GM12892 (cell line): ENCODE results near the gene CFDP1.

Experiments
- POLR2A ChIP-seq: IDR thresholded peaks from 2 replicates; pipeline ENCODE4 v1.6.1; 2011; ENCODE audit warnings: low read depth, low read length, control low read depth
- POLR2AphosphoS5 ChIP-seq: IDR thresholded peaks from 2 replicates; pipeline ENCODE4 v1.6.1; 2011; ENCODE audit warnings: low read depth, low read length, control low read depth
- TAF1 ChIP-seq: IDR thresholded peaks from 2 replicates; pipeline ENCODE4 v1.6.1; 2011; ENCODE audit warnings: low read depth, mild to moderate bottlenecking, control low read depth, low read length, borderline replicate concordance

- TF ChIP-seq POLR2A, result no peak
- TF ChIP-seq TAF1, result no peak
- no peak for TF ChIP-seq POLR2AphosphoS5
These were observed 39.9 kb upstream of the CFDP1 start for GRCh38 chr16:75472908-75473877.
